Prostate gland (tissue), 2 donors: ENCODE measurements around the gene SMAP2.
"Not testable (repeated sequence)": the region's sequence is repeated elsewhere in the genome, so short reads cannot be mapped to it uniquely, and the experiment has no call there.

ENCODE experiments used
- CTCF ChIP-seq, 4 experiments: fragments of 200-600 bp in 2 of 4; fragments of 450-650 bp in 2 of 4; sonication (generic) in 2 of 4; IDR thresholded peaks; 1 replicate in 3 of 4; 2 replicates in 1 of 4; pipeline ENCODE4 v1.5.1; 2016 to 2019; ENCODE audit warnings: antibody characterized with exemption in 4 of 4, mild to moderate bottlenecking in 2 of 4, moderate library complexity in 2 of 4
- POLR2AphosphoS5 ChIP-seq: sonication (generic); formaldehyde crosslinking; IDR thresholded peaks from one replicate; pipeline ENCODE4 v1.6.1; 2017; ENCODE audit warnings: antibody characterized with exemption

- not testable (repeated sequence) for TF ChIP-seq POLR2AphosphoS5; CTCF (IDR thresholded peaks at IDR 0.05)
Observed at GRCh38 chr1:40388456-40389321, 15.2 kb downstream of the SMAP2 start.
